Left forelimb (tissue), 1 donor: ENCODE results near the gene HOXB6.

ENCODE experiments used
- DNase-seq: peaks from one replicate; pipeline ENCODE4 v3.0.0-alpha.2; 2018; ENCODE audit warnings: low spot score

The HOXB6 gene

DNA sequence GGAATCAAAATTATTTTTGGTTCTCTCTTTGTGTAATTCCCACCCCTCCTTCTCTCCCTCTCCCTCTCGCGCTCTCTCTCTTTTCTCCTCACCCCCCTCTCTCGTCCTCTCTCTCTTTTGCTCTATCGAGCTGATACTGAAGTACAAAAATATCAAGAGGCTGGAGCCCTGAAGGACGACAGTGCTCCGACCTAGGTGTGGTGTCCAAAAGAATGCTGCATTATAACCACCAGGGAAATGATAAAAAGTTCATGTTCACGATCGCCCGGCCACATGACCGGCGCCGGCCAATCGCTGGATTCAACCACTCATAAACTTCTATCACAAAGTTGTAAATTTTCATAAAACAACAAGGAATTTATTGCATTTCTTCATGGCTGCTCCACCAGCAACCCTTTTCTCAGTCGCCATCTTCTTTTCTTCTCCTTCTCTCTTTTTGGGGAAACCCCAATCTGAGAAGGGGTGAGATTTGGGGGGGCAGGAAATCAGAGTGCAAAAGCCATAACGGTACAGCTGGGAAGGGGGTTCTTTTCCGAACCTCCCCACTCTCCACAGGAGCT is at the start of gene HOXB6:
Gene HOXB6 (minus strand): TSS at position 217 of the 560 bp plus-strand sequence. CDS start 6,836 bp downstream, outside the sequence.
- no peak for DNase-seq

- no peak for DNase-seq
Observed at GRCh38 chr17:48649741-48650140, 45.0 kb upstream of the HOXB6 start.

DNA sequence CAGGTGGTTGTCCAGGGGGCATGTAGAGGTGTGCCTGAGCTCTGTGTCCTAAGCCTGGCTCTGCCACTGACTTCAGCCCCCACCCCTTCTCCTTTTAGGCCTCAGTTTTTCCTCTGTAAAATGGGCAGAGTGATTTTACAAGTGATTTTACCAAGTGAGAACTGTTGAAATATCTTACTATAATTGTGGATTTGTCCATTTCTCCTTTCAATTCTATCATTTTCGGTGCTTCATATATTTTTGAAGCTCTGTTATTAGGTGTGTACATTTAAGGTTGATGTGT is 43.1 kb upstream of the HOXB6 start:
- DNase-seq: no peak

DNA sequence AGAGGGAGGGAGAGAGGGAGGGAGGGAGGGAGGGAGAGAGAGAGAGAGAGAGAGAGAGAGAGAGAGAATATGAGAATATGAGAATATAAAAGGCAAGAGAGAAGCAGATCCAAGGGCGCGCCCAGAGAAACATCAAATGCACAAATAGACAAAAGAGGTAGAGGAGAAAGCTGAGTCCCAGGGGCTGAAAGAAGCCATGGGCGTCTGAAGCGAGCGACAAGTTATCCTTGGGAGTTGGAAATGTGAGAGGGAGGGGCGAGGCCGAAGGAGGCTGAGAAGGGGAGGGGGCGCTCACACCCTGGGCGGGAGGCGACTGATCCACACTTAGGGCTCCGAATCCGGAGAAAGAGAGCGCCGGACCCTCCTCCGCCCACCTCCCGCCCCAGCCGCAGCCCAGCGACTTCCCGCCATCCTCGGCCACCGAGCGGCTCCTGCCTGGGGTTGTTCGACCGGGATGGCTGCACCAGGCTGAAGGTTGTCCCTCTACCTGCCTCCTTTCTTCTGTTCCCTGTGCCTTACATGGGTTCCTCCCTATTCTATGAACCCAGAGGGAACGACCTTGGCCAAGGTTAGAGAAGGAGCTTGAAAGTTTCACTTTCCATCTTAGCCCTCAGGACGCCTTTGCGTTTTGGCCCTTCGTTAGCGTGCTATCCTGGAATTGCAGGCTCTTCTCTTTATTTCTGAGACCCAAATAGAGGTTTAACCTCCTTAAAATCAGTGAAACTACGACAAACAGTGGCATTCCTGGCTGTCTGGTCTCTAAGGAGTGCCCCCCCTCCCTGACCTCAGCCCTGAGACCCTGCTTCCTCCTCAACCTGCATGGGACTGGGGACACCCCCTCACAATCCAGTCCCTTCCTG is 42.5 kb upstream of the HOXB6 start:
- no peak for DNase-seq

DNA sequence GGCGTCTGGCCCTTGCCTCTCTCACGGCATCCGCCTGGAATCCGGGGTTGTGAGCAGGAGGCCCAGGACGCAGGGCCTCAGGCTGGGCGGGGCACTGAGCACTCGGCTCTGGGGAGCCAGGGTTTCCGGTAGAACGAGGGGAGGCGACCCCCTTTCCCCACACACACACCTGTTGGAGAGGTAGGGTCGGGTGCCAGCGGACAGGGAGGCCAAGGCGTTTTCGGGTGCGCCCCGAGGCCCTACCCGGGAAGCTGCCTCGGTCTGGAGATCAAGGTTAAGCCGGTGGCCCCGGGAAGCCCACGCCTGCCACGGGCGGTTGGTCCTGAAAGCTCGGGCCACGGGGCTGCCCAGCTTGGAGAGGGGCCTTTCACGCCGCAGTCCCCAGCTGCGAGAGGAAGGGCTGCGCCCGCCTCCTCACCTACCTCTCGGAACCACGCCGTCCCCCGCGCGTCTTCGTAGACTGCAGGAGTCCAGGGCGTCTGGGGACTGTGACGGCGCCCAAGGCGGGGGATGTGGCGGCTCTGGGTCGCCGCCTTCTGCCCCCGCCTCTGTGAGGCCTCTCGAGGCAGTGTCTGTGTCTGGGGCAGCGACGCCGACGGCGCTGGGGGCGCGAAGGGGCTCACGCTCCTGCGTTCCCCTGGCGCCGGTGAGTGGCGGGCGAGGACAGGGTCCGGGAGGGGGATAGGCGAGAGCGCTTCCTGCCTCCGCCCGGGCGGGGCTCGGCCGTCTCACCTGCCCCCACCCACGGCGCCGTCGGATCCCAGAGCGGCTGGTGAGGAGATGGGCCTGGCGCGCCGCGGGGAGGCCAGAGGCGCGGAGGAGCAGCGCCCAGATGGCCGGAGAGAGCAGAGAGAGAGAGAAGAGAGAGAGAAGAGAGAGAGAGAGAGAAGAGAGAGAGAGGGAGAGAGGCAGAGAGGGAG is 41.7 kb upstream of the HOXB6 start:
- DNase-seq: no peak

- no peak for DNase-seq
Observed at GRCh38 chr17:48645639-48646182, 40.9 kb upstream of the HOXB6 start.

- DNase-seq: no peak
Observed at GRCh38 chr17:48644910-48645557, 40.2 kb upstream of the HOXB6 start.

DNA sequence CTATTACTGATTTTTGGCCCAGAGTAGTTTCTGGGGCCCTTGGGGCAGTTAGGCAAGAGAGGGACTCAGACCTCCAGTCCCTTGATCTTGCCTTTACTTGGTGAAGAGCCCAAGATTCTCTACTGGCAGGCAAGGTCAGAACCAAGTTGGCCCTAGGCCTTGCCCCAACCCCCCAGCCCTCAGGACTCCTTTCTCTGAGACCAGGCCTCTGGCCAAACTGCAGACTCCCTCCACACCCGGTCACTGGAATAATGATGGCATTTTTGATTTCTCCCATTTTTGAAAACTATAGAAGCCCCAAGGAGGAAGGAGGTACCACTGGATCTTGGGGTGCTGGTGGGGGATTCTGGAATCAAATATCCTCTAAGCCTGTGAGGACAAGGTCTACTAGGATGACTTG is 39.4 kb upstream of the HOXB6 start:
- no peak for DNase-seq

DNA sequence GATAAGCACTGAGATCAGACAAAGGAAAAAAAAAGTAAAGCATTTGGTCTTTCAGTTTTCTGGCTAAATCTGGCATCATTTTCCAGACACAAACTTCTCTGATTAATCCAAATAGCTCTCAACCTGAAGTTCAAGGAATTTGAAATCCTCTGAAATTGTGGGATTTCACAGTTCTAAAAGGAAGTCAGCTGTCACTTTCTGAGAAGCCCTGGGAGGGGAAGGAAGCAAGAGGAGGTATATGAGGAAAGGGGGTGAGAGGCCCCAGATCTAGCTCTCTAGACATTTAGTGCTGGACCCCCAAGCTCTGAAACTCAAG is 38.9 kb upstream of the HOXB6 start:
- DNase-seq: no peak

DNA sequence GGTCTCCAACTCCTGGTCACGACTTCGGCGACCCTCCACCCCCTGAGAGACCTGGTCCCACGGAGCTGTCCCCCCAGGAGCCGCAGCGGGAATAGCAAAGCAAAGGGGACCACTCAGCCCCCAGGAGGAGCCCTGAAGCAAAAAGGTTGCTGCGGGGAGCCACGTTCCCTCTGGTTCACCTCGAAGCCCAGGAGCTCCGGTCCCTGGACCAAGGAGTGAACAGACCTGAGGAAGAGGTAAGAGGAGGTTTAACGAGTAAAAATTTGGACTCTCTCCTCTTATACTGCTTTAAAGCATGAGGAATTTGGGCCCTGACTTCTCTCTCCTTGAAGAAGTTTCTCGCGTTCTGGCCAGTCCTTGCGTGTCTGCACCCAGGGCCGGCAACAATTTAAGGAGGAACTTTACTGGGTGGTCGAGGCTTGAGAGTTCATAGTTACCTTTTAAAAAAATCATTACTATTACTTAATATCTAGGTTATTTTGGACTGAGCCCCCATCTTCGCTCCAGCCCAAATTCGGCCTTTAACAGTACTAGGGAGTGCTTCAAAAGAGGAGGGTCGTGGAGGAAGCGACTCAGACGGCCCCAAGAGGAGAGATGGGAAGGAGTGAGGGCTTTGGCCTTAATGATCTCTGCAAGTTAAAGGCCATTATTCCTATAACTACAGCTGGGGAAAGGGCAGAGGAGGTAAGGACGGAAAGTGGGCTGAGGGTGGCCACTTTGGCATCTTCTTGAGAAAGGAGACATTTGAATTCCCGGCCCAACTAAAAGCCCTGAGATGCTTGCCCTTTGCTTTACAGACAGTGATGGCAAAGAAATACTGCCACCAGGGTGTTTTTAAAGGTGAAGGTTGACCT is 38.3 kb upstream of the HOXB6 start:
- no peak for DNase-seq

DNA sequence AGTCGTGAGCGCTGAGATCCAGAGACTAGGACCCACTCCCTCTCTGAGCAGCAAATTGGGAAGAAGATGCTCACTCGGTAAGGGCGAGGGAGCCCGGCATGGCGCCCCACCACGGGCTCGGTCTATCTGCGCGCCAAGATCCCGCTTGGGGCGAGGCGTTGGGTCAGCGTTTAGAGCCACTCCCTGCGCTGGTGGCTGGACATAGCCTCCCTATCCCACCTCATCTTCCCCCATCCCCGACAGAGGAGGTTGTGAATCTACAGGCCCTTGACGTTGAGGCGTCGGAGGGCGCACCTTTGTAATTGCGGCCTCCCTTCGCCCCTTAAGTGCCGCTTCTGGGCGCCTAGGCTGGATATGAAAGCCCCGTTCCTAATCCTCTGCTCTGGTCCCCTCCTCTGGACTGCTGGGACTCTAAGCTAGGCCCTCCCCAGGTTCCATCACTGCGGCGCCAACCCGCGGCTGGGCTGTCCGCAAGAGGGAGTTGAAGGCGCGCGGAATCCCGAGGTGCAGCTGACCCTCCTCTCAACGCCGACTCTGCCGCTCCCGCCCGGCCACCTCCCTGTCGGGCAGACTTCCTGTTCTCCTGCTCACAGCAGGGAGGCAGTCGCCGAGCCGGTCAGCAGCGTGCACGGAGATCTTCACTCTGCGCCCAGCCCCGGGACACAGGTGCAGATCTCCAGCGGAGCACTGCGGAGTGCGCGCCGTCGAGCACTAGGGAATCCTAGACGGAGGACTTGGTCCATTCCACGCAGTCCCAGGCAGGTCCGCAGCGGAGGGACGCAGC is 37.5 kb upstream of the HOXB6 start:
- DNase-seq: no peak

DNA sequence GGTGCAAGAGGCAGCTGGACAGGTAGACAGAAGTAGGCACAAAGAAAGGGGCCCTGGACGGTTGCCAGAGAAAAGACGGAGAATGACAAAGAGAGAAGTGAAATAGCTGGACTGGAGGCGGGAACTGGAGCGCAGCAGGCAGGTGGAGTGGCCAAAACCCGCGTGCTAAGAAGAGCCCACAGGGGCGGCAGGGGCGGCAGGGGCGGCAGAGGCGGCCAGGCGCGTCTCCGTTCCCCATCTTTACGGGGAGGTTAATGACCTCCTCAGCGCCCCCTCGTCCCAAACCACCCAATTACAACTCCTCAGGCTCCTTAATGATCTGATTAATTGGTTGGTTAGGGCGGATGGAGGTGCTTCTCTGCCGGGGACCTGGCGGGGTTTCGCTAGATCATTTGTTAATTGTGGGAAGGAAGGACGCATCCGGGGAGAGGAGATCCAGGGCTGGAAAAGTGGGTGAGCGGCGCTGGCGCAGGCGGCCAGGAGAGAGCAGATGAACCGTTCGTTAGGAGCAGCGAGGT is 36.8 kb upstream of the HOXB6 start:
- DNase-seq: no peak

DNA sequence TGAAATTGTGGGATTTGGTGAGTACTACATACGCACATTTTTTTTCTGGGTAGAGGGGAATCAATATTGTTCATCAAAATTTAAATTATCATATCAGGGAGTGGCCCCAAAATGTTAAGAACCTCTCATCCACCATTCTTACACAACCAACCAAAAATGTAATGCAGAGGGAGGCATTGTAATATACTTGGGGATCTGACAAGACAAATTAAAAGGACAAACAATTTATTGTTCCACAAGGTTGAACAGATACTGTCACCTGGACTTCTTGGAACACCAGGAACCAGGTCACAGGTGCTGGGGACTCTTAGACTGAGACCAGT is 36.0 kb upstream of the HOXB6 start:
- DNase-seq: no peak

DNA sequence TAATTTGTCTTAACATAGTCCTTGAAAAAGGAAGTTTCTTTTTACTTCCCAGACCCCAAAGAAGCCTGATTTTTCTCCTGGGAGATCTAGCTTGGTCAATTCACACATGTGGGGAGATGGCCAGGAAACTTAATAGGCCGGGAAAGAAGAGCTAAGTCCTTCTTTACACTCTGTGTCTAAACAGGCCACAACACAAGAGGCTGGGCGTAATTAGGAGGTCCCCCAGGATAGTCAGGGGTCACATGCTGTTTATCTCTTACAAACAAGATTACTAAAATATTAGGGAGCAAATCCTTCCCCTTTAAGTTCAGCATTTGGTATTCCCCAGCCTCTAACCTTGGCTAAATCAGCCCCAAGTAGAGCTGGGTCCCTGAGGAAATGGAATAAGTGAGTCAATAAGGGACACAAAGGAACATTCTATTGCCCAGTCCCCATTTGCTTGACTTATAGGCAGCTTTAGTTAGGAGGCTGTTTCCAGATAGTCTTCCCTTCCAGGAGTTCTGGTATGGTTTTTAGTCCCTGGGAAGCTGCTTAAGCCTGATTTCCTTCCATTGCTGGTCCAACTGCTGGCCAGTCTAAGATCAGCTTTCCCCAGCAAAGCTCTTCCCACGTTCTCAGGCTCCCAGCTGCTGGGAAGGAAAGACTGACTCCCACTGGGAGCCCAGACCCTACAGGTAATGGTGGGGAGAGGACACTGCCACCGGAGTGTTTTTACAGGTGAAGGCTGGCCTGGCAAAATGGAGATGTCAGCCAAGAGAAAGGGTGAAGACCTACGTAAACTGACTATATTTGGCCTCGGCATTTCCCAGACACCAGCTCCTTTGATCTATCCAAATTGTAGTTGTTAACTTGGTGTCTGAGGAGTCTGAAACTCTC is 35.4 kb upstream of the HOXB6 start:
- DNase-seq: no peak

GRCh38 chr17:48639136-48639535 is 34.4 kb upstream of the HOXB6 start:
- no peak for DNase-seq

GRCh38 chr17:48637323-48638260 is 32.8 kb upstream of the HOXB6 start:
- DNase-seq: no peak

GRCh38 chr17:48636177-48637018 is 31.6 kb upstream of the HOXB6 start:
- no peak for DNase-seq
